SW480 (cell line): Measurements from ENCODE around the gene GALNT2.
A peak's percentile ranks its signal among the peaks of the same experiment; 100 is the strongest.

Experiments
- DNase-seq: peaks from one replicate; pipeline ENCODE4 v3.0.0-alpha.2; 2016; ENCODE audit warnings: low spot score

Gene GALNT2

GRCh38 chr1:230322967-230323547, 256.0 kb downstream of the GALNT2 start:
- no peak for DNase-seq

GRCh38 chr1:230323686-230324085, 256.6 kb downstream of the GALNT2 start:
- DNase-seq = no peak

DNA sequence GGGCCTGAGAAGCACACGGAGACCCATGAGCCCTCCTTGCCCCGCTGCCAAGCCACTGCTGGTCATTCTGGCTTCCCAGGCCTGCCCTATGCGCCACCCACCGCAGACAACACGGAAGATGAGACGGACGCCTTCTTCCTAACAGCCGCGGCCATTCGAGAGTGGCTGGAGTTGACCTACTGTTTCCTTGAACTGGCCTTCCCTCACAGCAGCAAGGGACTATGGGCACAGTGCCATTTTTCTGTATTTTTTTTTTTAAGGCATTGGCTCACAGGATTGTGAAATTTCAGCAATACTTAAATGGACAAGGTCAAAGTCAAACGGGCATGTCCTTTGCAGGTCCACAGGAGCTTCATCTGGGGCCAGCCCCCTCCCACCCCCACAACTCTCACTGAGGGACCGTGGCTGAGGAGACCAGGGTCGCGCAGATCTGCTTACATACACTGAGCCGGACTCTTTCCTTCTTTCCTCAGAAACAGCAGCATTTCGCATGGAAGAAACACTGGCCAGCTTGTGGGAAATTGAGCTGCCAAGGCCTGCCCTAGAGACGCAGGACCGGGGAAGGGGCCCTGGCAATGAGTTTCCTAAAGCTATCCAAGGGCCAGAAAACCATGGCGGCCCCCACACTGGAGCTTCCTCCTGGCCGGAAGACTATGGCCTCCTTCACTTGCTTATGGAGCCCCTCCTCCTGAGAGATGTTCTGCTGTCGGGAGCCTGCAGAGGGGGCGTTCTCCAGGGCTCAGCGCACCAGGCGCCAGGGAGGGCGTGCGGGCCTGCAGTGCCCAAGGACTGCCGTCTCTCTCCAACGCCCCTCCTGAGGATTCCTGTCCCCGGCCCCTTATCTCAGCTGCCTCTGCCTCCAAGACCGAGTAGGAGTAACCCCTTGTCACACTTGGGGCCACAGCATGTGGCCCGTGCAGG, 260.2 kb downstream of the GALNT2 start:
- no peak for DNase-seq

- DNase-seq = peak; percentile 11
Observed at GRCh38 chr1:230327892-230328284, 260.9 kb downstream of the GALNT2 start.

DNA sequence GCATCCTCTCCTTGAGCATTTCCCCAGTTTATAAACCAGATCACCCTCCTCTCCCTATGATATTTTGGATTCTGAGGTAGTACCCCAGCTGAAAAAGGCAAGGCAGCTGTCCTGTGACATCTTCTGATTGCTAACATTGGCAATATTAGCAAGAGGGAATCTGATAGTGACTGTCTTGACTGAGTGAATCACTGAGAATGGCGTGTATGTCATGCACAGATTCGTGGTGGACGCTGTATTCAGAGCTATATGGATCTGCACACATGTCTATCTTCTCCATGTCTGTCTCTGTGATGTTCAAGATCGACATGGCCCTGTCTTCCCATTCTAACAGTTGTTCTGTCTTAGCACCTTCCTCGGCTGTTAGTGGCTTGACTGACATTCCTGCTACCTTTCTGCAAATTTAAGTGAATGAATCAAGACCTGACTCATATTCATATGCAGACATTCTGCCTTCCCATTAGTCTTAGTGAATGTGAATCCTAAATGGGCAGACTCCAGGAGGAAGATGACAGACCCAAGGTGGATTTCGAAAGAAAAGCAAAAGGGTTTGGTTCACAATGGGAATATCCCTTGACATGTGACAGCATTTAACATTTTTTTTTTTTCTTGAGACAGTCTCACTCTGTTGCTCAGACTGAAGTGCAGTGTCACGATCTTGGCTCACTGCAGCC, 261.4 kb downstream of the GALNT2 start:
- no peak for DNase-seq

- DNase-seq = no peak
Observed at GRCh38 chr1:230330157-230330556, 263.1 kb downstream of the GALNT2 start.
